ENCODE results near the gene CTNNA2.
A peak's percentile ranks its signal among the peaks of the same experiment; 100 is the strongest.

- TF ChIP-seq POLR2AphosphoS5 (IDR thresholded peaks at IDR 0.05) = no peak
- TF ChIP-seq CTCF (IDR thresholded peaks at IDR 0.05) = peak in 3 of 7 experiments; percentile 9 to 24 (median 19)
- no peak for TF ChIP-seq POLR2A (IDR thresholded peaks at IDR 0.05)
- TF ChIP-seq EP300 (IDR thresholded peaks at IDR 0.05) = no peak
These were observed at the start of gene CTNNA2 for GRCh38 chr2:79512442-79513401.
